H1 (cell line): Measurements from ENCODE around the gene PCSK9. TPM values are rescaled to one million over a fixed set of nuclear protein-coding genes. Genes with fewer than 3 reads are reported as not detected.

Experiments
- ATF2 ChIP-seq: IDR thresholded peaks from 2 replicates; pipeline ENCODE4 v1.6.1; 2012; ENCODE audit warnings: low read length, inconsistent platforms
- SIX5 ChIP-seq: IDR thresholded peaks from 2 replicates; pipeline ENCODE4 v1.6.1; 2011; ENCODE audit warnings: mild to moderate bottlenecking, low read depth, low read length
- TEAD4 ChIP-seq: IDR thresholded peaks from 2 replicates; pipeline ENCODE4 v1.6.1; 2012; ENCODE audit warnings: low read depth, low read length, inconsistent platforms, mixed read lengths
- polyA plus RNA-seq, 7 experiments: library from polyadenylated mRNA; depleted of rRNA in 3 of 7; stranded (reverse) in 5 of 7; unstranded in 2 of 7; fragments of >200 nt in 5 of 7; fragments of 200-250 nt in 2 of 7; gene quantifications; 1 replicate in 5 of 7; 2 replicates in 1 of 7; 4 replicates in 1 of 7; pipeline versions ENCODE4 v1.2.1 to v1.2.3, GENCODE V29; 2011 to 2013; ENCODE audit warnings: missing spikeins in 2 of 7, mixed read lengths in 2 of 7
- total RNA-seq: library from RNA; stranded (reverse); fragmentation: NEBNext Ultra II Directional; extraction: Animal tissue kit (Norgen Biotek cat#: 25700); gene quantifications from 2 replicates; pipeline ENCODE4 v1.2.1, GENCODE V29; 2021
- TF ChIP-seq, protein P1 (sequence below): IDR thresholded peaks from 2 replicates; pipeline ENCODE4 v1.6.1; 2012; ENCODE audit warnings: inconsistent platforms

The PCSK9 gene
- total and polyA plus RNA-seq, 2 of the 8 experiments (the other 6 are each of a cell fraction or from before 2014, with no cell fraction given), result 22.3 to 32.3 TPM

GRCh38 chr1:54994355-54994990 lies 44.9 kb upstream of the PCSK9 start (continued):
- TF ChIP-seq ATF2 (no peak), TEAD4 (no peak), SIX5 (no peak)
- TF ChIP-seq, protein P1, sequence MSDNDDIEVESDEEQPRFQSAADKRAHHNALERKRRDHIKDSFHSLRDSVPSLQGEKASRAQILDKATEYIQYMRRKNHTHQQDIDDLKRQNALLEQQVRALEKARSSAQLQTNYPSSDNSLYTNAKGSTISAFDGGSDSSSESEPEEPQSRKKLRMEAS, result no peak
